ENCODE data around the gene NGEF.

DNA sequence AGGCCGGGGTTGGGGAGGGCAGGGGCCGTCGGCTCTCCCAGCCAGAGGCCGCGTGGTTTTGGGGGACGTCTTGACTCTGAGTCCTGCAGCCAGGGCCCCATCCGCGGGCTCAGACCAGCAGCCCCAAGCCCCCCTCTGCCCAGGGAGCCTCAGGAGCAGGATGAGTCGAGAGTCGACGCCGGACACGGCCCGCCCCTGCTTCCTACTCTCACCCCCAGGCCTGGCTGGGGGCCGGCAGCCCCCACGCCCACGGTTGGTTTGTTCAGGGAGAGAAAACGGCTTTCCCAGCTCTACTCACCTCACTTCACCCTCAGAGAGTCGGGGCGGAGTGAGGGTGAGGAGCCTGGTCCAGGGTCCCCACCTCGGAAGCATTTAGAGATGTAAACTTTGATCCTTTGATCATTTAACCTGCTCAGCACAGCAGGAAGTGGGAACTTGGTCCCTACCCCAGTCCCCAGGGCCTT lies 136.0 kb downstream of the NGEF start:
- no peak for TF ChIP-seq RAD21 (IDR thresholded peaks at IDR 0.05; ENCODE audit: low read depth)
- TF ChIP-seq CEBPB (IDR thresholded peaks at IDR 0.05), result no peak
